OCI-LY7 (cell line): Measurements from ENCODE around the gene OPHN1. TPM values are rescaled to one million over a fixed set of nuclear protein-coding genes. Genes with fewer than 3 reads are reported as not detected.

ENCODE experiments used
- BruUV-seq: library from RNA; stranded (reverse); fragments of 400-500 nt; replicated peaks from 2 replicates; lab custom pipeline; 2021; lab: Mats Ljungman, UMichigan
- CTCF ChIA-PET: fragments of 300-600 bp; sonication (Branson Sonifier 250); formaldehyde crosslinking; loops from one replicate; lab custom pipeline; 2022; ENCODE audit warnings: antibody characterized with exemption; ENCODE audit not compliant: unreplicated experiment; lab: Charles Lee
- POLR2A ChIA-PET: fragments of 300-600 bp; sonication (Branson Sonifier 250); formaldehyde crosslinking; loops from one replicate; lab custom pipeline; 2022; ENCODE audit warnings: antibody characterized with exemption; lab: Charles Lee
- DNase-seq: peaks from one replicate; pipeline ENCODE4 v3.0.0-alpha.2; 2015; ENCODE audit warnings: low spot score
- H2AFZ ChIP-seq: fragments of 200-600 bp; sonication (generic), shearing (Covaris generic); 2 replicates; pipeline ENCODE4 v1.6.1; 2014; ENCODE audit warnings: mild to moderate bottlenecking, antibody characterized with exemption, low read length, moderate library complexity
- H3K27ac ChIP-seq: fragments of 200-600 bp; sonication (generic); 2 replicates; pipeline ENCODE4 v1.5.1; 2014; ENCODE audit warnings: mixed run types, low read depth, mild to moderate bottlenecking, moderate library complexity, low read length, inconsistent platforms; ENCODE audit not compliant: poor library complexity, severe bottlenecking
- H3K36me3 ChIP-seq: fragments of 200-600 bp; sonication (generic); 2 replicates; pipeline ENCODE4 v1.6.1; 2014; ENCODE audit warnings: mild to moderate bottlenecking, antibody characterized with exemption, low read length, moderate library complexity, mixed read lengths; ENCODE audit not compliant: insufficient read depth
- H3K4me1 ChIP-seq: fragments of 200-600 bp; sonication (generic); 2 replicates; pipeline ENCODE4 v1.5.1; 2014; ENCODE audit warnings: mild to moderate bottlenecking, low read length; ENCODE audit not compliant: insufficient read depth, poor library complexity, severe bottlenecking
- H3K4me2 ChIP-seq: fragments of 200-600 bp; sonication (generic); 2 replicates; pipeline ENCODE4 v1.6.1; 2014; ENCODE audit warnings: mild to moderate bottlenecking, low read length
- H3K4me3 ChIP-seq: fragments of 200-600 bp; sonication (generic); 2 replicates; pipeline ENCODE4 v1.5.1; 2014; ENCODE audit warnings: mild to moderate bottlenecking, low read depth, low read length; ENCODE audit not compliant: poor library complexity, severe bottlenecking
- H3K79me2 ChIP-seq: fragments of 200-600 bp; sonication (generic); 2 replicates; pipeline ENCODE4 v1.6.1; 2016; ENCODE audit warnings: low read depth, mild to moderate bottlenecking, low read length, moderate library complexity, mixed read lengths; ENCODE audit not compliant: insufficient read depth
- H3K9me2 ChIP-seq: fragments of 200-600 bp; sonication (generic); 2 replicates; pipeline ENCODE4 v1.6.1; 2016; ENCODE audit warnings: mild to moderate bottlenecking, low read length, mixed read lengths; ENCODE audit not compliant: insufficient read depth
- H3K9me3 ChIP-seq: fragments of 200-600 bp; sonication (generic); 2 replicates; pipeline ENCODE4 v1.6.1; 2014; ENCODE audit warnings: mild to moderate bottlenecking, mixed run types, low read length, mixed read lengths
- H4K20me1 ChIP-seq: fragments of 200-600 bp; sonication (generic); 2 replicates; pipeline ENCODE4 v1.6.1; 2014; ENCODE audit warnings: mild to moderate bottlenecking, antibody characterized with exemption, low read length, moderate library complexity, mixed read lengths; ENCODE audit not compliant: insufficient read depth
- EZH2phosphoT487 ChIP-seq: fragments of 200-600 bp; sonication (generic); IDR thresholded peaks from 2 replicates; pipeline ENCODE4 v1.6.1; 2018; ENCODE audit warnings: low read depth, borderline replicate concordance, mild to moderate bottlenecking, mixed run types, antibody characterized with exemption, low read length, moderate library complexity, mixed read lengths
- intact Hi-C: fragments of 100-400 bp; cut with micrococcal nuclease; formaldehyde crosslinking; loops from one replicate; pipeline ENCODE4 v1.10.0; 2022; ENCODE audit not compliant: unreplicated experiment
- total RNA-seq, 2 experiments: library from RNA; depleted of rRNA in 1 of 2; stranded (reverse); fragments of >200 nt in 1 of 2; shearing (Covaris generic) in 1 of 2; gene quantifications; 2 replicates each; pipeline ENCODE4 v1.2.3, GENCODE V29; 2014 to 2022
- TF ChIP-seq, protein P1 (sequence below): fragments of 200-600 bp; sonication (generic); conservative IDR thresholded peaks from 2 replicates; pipeline ENCODE4 v1.5.1; 2014; ENCODE audit warnings: mild to moderate bottlenecking, antibody characterized with exemption, low read length, moderate library complexity, mixed read lengths

The OPHN1 gene
- total RNA-seq, 2 experiments from 2014 or later, result not detected

GRCh38 chrX:68061206-68061535 is 372.1 kb downstream of the OPHN1 start:
- BruUV-seq, result no TSS peak
- POLR2A ChIA-PET, result no interaction called here
- H3K9me3 ChIP-seq, result no peaks in the 10 kb centered on the region
- no peaks in the 10 kb centered on the region for H3K79me2 ChIP-seq
- CTCF ChIA-PET, result no interaction called here
- no peaks in the 10 kb centered on the region for H3K36me3 ChIP-seq
- H3K4me3 ChIP-seq, result no peak overlapping the region
- H3K27ac ChIP-seq, result no peak overlapping the region
- intact Hi-C loops, result no loop called here
- H3K4me1 ChIP-seq, result no peaks in the 10 kb centered on the region
- H4K20me1 ChIP-seq, result no peaks in the 10 kb centered on the region
- no peak for DNase-seq
- H3K4me2 ChIP-seq, result no peak overlapping the region
- H3K9me2 ChIP-seq, result no peaks in the 10 kb centered on the region
- no peak for TF ChIP-seq EZH2phosphoT487
- TF ChIP-seq, protein P1, sequence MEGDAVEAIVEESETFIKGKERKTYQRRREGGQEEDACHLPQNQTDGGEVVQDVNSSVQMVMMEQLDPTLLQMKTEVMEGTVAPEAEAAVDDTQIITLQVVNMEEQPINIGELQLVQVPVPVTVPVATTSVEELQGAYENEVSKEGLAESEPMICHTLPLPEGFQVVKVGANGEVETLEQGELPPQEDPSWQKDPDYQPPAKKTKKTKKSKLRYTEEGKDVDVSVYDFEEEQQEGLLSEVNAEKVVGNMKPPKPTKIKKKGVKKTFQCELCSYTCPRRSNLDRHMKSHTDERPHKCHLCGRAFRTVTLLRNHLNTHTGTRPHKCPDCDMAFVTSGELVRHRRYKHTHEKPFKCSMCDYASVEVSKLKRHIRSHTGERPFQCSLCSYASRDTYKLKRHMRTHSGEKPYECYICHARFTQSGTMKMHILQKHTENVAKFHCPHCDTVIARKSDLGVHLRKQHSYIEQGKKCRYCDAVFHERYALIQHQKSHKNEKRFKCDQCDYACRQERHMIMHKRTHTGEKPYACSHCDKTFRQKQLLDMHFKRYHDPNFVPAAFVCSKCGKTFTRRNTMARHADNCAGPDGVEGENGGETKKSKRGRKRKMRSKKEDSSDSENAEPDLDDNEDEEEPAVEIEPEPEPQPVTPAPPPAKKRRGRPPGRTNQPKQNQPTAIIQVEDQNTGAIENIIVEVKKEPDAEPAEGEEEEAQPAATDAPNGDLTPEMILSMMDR, result no peak
- H2AFZ ChIP-seq, result no peak overlapping the region

- no peak overlapping the region for H3K27ac ChIP-seq
- no peaks in the 10 kb centered on the region for H3K9me3 ChIP-seq
- intact Hi-C loops, result no loop called here
- H4K20me1 ChIP-seq, result no peaks in the 10 kb centered on the region
- POLR2A ChIA-PET, result interaction anchor here (0.6 kb wide), 1 partner anchor 466 kb away, joined by 4 read pairs; no protein-coding TSS in a partner anchor
- H3K4me2 ChIP-seq, result no peak overlapping the region
- H3K4me1 ChIP-seq, result no peaks in the 10 kb centered on the region
- CTCF ChIA-PET, result no interaction called here
- no peak for TF ChIP-seq EZH2phosphoT487
- TF ChIP-seq, protein P1, result no peak
- no peaks in the 10 kb centered on the region for H3K79me2 ChIP-seq
- BruUV-seq, result no TSS peak
- H3K4me3 ChIP-seq, result no peak overlapping the region
- H2AFZ ChIP-seq, result no peak overlapping the region
- DNase-seq, result no peak
- no peaks in the 10 kb centered on the region for H3K36me3 ChIP-seq
- H3K9me2 ChIP-seq, result no peaks in the 10 kb centered on the region
These were observed 372.6 kb downstream of the OPHN1 start for GRCh38 chrX:68060506-68061205.

- Histone ChIP-seq H3K79me2 (no peaks in the 10 kb centered on the region), H3K4me1 (no peaks in the 10 kb centered on the region), H2AFZ (no peak overlapping the region), H3K4me3 (no peak overlapping the region), H3K36me3 (no peaks in the 10 kb centered on the region), H3K9me2 (no peaks in the 10 kb centered on the region), H3K4me2 (no peak overlapping the region), H3K9me3 (no peaks in the 10 kb centered on the region), H3K27ac (no peak overlapping the region), H4K20me1 (no peaks in the 10 kb centered on the region)
- CTCF ChIA-PET, result no interaction called here
- POLR2A ChIA-PET, result no interaction called here
- DNase-seq, result no peak
- intact Hi-C loops, result no loop called here
- no TSS peak for BruUV-seq
- TF ChIP-seq, protein P1, result no peak
- no peak for TF ChIP-seq EZH2phosphoT487
These were observed 373.8 kb downstream of the OPHN1 start for GRCh38 chrX:68059469-68059868.
